ENCODE results near the gene RPAP3. TPM values are rescaled to one million over a fixed set of nuclear protein-coding genes. Genes with fewer than 3 reads are reported as not detected.

The RPAP3 gene
- total RNA-seq, 1 experiment from 2014 or later, result 48.9 TPM

GRCh38 chr12:47614521-47614920 is 91.3 kb downstream of the RPAP3 start:
- H3K9ac ChIP-seq (ENCODE audit: extremely low read depth, insufficient read length, low read length), result no peak overlapping the region
- H3K4ac ChIP-seq (ENCODE audit: low read depth, low read length), result no peak overlapping the region
- no peak overlapping the region for H3K18ac ChIP-seq (ENCODE audit: insufficient read length, low read depth, low read length)
- no peak overlapping the region for H3K56ac ChIP-seq (ENCODE audit: insufficient read length, low read depth, low read length)
- H3K4me1 ChIP-seq (ENCODE audit: insufficient read depth, low read length), result no peaks in the 10 kb centered on the region
- H3K14ac ChIP-seq (ENCODE audit: insufficient read depth, low read length), result no peak overlapping the region
- Mint-ChIP-seq H3K27me3 (ENCODE audit: low read depth) (no peaks in the 10 kb centered on the region), H3K4me3 (no peak overlapping the region), H3K4me1 (no peaks in the 10 kb centered on the region), H3K27ac (no peak overlapping the region), H3K9me3 (peaks cover 30 to 40% of the 10 kb centered on the region in 2 experiments), H3K36me3 (ENCODE audit: insufficient read depth in 1 of 3, low read depth in 3 of 3) (peaks cover 26 to 33% (median 30%) of the 10 kb centered on the region in 3 experiments)
- H2AK5ac ChIP-seq (ENCODE audit: insufficient read length, low read length), result no peak overlapping the region
- no peak overlapping the region for H2BK5ac ChIP-seq (ENCODE audit: insufficient read length, low read length)
- WGBS (ENCODE audit: extremely low coverage, insufficient read length, low lambda C conversion rate), result no CpG with 5 or more reads among the region's 2 CpGs
- no peak overlapping the region for H4K91ac ChIP-seq (ENCODE audit: insufficient read length, low read depth, low read length)
- H3K27ac ChIP-seq (ENCODE audit: insufficient read length, low read depth, low read length), result no peak overlapping the region
- no peak for TF ChIP-seq CTCF (conservative IDR thresholded peaks at IDR 0.05)
- H3K79me1 ChIP-seq (ENCODE audit: insufficient read depth, low read depth, low read length, poor library complexity, severe bottlenecking), result no peaks in the 10 kb centered on the region
- H4K8ac ChIP-seq (replicated peaks; ENCODE audit: insufficient read length, low read depth, low read length), result no peak overlapping the region
- H3K23me2 ChIP-seq (ENCODE audit: insufficient read length, low read depth, low read length, poor library complexity, severe bottlenecking), result no peaks in the 10 kb centered on the region
- H3K23ac ChIP-seq (ENCODE audit: insufficient read length, low read depth, low read length), result no peak overlapping the region
- no peak overlapping the region for H3K4me2 ChIP-seq (ENCODE audit: insufficient read depth, insufficient read length, low read length)
- no peak for DNase-seq
- H3T11ph ChIP-seq (ENCODE audit: low read length), result no peak overlapping the region
- H2BK120ac ChIP-seq (ENCODE audit: low read depth, low read length, poor library complexity, severe bottlenecking), result no peak overlapping the region
- H4K5ac ChIP-seq (ENCODE audit: insufficient read length, low read depth, low read length), result no peak overlapping the region
- no peaks in the 10 kb centered on the region for H3K79me2 ChIP-seq (ENCODE audit: insufficient read depth, low read length)
- H3K27me3 ChIP-seq (ENCODE audit: insufficient read depth, low read length), result no peaks in the 10 kb centered on the region
- no peak overlapping the region for H2BK20ac ChIP-seq (ENCODE audit: low read depth, low read length, poor library complexity, severe bottlenecking)
- no peak overlapping the region for H2BK12ac ChIP-seq (ENCODE audit: insufficient read length, low read depth, low read length)
- no peaks in the 10 kb centered on the region for H4K20me1 ChIP-seq (ENCODE audit: control insufficient read depth, insufficient read depth, insufficient read length)
- peaks cover 20% of the 10 kb centered on the region for H3K9me3 ChIP-seq (ENCODE audit: control insufficient read depth, low read depth, low read length)
- H2AFZ ChIP-seq (ENCODE audit: low read length), result no peak overlapping the region
- no peak overlapping the region for H2BK15ac ChIP-seq (ENCODE audit: low read depth, low read length)

All from H9 (cell line).